ENCODE measurements around the gene PCDH9. TPM values are rescaled to one million over a fixed set of nuclear protein-coding genes. Genes with fewer than 3 reads are reported as not detected.

Gene PCDH9
- total RNA-seq, 1 experiment from 2014 or later, result not detected

DNA sequence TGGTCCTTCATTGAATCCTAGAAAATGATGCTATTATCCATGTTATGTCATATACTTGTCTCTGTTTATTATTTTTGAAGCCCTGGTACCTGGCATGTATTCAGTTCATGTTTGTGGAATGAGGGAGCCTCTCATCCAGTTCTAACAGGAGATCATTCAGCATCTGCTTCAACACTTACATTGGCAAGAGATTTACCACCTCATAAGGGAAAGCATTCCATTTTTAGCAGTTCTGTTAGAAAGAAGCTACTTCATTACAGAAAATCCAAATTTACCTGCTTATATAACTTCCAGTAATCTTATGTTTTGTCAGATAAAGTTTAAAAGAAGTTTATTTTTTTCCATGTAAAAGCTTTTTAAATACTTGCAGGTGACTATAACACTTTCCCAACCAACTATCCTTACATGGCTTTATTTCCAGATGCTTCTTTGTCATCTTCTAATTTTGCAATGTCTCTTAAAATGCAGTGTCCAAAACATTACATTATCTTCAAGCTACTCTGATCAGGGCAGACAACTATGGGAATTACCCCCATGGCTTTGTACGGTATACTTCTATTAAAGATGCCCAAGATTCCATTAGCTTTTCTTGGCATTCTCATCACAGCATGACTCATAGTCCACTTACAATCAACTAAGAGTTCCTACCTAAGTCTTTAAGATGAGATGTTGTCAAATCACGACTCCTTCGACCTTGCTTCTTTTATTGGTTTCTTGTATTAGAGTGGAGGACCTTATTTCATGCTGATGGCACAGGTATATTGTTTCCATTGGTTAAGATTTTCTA is 262.1 kb downstream of the PCDH9 start:
- no peak for DNase-seq (ENCODE audit: low spot score)
- in situ Hi-C loops (cut with HindIII; ENCODE audit: low sequenced_read_pairs), result no loop called here

DNA sequence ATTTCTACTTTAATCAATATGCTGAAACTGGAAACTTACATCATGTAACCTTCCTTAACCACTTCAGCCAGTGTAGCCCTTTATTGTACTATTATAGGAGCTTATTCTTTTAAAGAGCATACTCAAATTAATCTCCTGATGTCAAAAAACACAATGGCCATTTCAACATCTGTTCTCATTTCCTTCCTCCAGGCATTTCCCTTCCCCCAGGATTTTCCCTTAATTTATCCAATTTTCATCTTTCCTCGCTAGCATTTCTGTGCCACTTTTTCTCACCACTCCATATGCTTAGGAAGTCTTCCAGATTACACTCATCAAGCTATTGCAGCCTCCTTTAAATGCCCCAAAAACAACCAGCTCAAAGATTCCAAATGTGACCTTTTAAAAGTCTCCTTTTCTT is 265.0 kb downstream of the PCDH9 start:
- peak; percentile 12 for DNase-seq (ENCODE audit: low spot score)
- in situ Hi-C loops (cut with HindIII; ENCODE audit: low sequenced_read_pairs), result no loop called here

DNA sequence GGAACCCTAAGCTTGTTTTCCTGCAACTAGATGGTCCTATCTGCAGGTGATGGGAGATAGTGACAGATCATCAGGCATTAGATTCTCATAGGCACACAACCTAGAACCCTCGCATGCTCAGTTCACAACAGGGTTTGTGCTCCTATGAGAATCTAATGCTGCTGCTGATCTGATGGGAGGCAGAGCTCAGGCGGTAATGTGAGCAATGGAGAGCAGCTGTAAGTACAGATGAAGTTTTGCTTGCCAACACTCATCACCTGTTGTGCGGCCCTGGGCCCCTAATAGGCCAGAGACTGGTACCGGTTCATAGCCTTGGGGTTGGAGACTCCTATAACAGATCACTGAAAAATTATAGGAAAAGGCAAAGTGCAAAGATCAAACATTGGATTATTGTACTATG is 267.2 kb downstream of the PCDH9 start:
- DNase-seq (ENCODE audit: low spot score), result no peak
- in situ Hi-C loops (cut with HindIII; ENCODE audit: low sequenced_read_pairs), result no loop called here

DNA sequence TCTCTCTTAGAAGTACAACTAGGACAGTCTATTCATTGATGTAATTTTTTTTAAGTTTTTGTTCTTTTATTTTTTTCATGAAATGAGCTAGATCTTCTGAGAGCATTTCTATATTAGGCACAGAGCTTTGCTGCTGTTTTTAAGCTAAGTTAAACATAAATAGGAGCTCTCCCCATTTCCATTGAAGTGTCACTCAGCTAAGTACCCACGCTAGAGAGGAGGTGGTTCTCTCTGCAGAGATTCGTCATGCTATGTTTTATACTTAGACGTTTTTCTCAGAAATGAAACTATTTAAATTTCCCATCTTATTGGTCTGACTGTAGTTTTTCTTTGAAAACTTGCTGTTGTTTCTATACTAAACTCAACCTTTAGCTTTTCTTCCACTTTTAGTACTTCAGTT is 271.5 kb downstream of the PCDH9 start:
- in situ Hi-C loops (cut with HindIII; ENCODE audit: low sequenced_read_pairs), result no loop called here

DNA sequence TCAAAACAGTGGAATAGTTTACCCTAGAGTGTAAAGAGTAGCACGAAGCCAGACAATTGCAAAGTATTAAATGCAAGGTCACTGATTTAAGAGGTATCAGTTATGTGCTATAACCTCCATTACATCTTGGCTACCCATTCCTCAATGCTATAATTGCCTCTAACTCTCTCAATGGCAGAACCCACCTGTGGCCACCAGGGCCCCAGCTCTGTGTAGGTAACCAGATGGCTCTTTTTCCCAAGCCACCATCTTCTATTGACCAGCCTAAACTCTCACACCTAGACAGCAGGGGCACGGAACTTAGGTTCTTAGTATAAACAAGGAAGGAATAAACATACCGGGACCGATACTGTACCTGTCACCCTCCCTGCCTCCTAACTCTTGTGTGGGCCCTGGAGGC is 277.6 kb downstream of the PCDH9 start:
- in situ Hi-C loops (cut with HindIII; ENCODE audit: low sequenced_read_pairs), result no loop called here
- no peak for DNase-seq (ENCODE audit: low spot score)

More for the DNA sequence above, 271.5 kb downstream of the PCDH9 start:
- no peak for DNase-seq (ENCODE audit: low spot score)

DNA sequence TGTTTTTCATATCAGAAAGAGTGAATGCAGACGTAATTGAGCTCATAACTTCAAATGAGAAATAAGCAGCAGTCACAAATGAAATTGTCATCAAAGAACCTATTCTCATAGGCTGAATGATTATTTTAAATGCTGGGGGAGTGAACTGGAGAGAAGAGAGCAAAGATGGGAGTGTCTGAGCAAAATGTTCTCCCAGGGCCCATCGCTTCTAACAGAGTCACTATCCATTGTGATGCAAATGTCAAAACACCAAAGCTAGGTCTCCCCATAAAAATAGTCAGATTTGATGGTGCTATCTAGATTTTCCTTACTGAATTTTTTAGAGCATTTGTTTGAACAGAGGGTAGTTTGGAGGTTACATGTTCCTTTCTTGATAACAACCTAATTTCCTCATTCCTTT is 278.7 kb downstream of the PCDH9 start:
- no peak for DNase-seq (ENCODE audit: low spot score)
- in situ Hi-C loops (cut with HindIII; ENCODE audit: low sequenced_read_pairs), result no loop called here

DNA sequence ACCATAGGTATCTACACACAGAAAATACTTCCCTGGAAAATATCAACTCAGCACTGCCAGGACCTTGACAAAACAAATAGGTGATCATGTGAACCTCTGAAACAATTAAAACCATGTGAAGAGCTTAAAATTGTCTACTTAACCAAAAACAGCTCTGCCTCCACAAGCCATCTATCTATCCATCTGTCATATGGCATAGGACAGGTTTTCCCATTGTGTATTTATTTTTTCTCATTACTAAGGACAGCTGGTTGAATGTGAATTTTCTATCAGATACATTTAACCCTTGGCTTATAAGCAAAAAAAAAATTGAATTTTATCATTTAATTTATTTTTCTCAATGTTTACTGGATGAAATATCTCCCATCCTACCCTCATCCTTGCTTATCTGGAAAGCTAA is 279.5 kb downstream of the PCDH9 start:
- in situ Hi-C loops (cut with HindIII; ENCODE audit: low sequenced_read_pairs), result no loop called here
- DNase-seq (ENCODE audit: low spot score), result peak; percentile 19

DNA sequence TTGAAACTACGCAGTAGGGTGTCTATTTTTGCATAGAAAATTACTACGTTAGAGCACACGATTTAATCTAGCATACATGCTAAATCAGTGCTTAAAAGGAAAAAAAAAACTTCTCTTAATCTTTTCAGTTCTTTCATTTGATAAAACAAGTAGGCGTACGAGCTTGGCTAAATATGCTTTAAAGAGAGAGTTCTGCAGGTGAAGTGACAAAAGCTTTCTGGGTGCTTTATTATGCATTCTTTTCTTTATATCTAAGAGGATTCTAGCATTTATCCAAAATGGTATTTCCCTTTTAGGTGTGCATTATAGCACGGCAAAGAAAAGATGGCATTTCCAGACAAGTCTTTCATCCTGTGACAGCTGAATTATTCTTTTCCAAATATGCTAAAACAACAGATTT is 281.2 kb downstream of the PCDH9 start:
- in situ Hi-C loops (cut with HindIII; ENCODE audit: low sequenced_read_pairs), result no loop called here
- DNase-seq (ENCODE audit: low spot score), result no peak

DNA sequence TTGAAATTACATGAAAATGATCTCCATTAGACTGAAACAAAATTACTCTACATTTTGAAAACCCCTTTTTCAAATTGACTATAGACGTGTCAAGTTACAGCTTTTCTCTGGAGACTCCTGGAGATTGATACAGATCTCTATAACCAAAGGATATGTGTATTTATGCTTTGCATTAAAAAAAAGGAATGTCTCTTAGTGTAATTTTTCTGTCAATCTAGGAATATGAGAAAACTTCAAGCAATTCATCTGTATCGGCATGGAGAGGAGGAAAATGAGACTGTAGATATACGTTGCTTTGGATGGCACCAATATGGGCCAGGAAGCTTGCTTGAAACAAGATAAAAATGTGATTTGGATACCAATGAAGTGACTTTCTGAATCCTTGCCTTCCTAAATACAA is 286.6 kb downstream of the PCDH9 start:
- in situ Hi-C loops (cut with HindIII; ENCODE audit: low sequenced_read_pairs), result no loop called here
- DNase-seq (ENCODE audit: low spot score), result no peak

DNA sequence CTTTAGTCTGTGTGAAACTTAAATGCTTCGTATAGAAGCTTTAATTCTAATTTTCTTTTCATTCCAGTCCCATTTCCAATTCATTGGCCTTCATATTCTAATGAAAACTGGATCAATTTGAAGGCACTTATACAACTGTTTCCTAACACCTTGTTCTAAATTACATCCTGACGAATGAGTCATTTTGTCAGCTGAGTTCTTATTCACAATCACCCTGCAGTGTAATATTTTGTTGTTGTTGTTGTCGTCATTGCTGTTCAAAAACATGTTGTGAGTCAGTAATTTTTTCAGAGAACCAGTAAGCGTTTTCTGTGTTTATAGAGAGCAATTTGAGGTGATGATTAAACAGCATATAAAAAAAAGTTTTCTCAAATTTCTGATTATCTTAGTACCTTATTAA is 290.0 kb downstream of the PCDH9 start:
- no peak for DNase-seq (ENCODE audit: low spot score)
- in situ Hi-C loops (cut with HindIII; ENCODE audit: low sequenced_read_pairs), result no loop called here

DNA sequence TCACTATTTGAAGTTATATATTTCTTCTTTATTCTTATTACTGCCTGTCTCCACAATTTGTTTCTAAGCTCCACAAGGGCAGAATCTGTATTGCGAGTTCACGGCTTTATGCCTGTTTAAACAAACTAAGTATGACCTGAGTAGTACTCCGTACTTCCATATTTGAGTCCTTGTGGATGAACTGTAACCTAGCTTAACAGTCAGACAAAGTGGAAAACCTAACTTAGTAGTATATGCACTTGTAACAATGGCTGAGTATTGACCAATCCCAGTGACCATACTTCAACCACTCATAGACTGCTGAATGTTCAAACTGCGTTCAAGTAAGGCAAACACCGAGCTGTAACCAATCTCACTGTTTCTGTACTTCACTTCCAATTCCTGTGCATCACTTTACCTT is 292.7 kb downstream of the PCDH9 start:
- DNase-seq (ENCODE audit: low spot score), result no peak
- in situ Hi-C loops (cut with HindIII; ENCODE audit: low sequenced_read_pairs), result no loop called here

DNA sequence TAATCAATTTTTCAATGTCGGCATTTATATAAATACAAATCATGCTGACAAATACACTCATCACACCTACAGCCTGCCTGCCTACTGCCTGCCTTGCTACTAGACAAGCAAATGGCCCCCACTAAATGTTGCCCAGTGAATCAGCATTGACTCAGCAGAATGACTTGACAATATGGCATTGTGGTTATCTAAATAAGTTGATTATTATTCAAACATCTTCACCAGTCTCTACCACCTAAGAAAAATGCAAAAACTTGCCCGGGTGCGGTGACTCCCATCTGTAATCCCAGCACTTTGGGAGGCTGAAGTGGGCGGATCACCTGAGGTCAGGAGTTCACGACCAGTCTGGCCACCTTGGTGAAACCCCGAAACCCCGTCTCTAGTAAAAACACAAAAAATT is 296.1 kb downstream of the PCDH9 start:
- in situ Hi-C loops (cut with HindIII; ENCODE audit: low sequenced_read_pairs), result no loop called here
- DNase-seq (ENCODE audit: low spot score), result no peak

DNA sequence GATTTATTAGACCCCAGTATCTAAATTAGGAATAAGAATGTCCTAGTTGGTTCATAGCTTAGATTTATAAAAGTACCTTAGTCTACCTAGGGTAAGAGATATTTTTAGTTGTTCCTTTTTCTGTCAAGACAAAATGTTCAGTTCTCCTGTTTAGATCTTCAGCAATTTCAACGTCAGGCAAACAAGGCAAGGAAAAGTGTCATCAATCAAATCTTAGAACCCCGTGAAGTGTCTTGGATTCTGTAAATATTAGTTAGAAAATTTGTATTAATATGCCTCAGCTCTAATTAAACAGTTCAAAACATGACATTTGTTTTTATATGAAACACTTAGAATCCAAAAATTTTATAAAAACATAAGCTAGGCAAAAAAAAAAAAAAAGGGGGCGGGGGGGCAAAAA is 296.6 kb downstream of the PCDH9 start:
- DNase-seq (ENCODE audit: low spot score), result no peak

DNA sequence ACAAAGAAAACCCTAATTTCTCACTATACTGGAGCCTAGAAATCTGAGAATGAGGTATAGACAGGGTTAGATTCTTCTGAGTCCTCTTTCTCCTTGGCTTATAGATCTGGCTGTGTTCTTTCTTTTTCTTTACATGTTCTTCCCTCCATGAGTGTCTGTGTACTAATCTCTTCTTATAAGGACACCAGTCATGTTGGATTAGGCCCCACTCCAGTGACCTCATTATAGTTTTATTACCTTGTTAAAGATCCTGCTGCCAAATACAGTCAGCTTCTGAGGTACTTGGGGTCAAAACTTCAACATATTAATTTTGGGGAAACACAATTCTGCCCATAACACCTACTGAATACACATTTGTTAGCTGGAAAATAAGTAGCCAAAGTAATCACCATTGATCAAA is 302.6 kb downstream of the PCDH9 start:
- no peak for DNase-seq (ENCODE audit: low spot score)
- in situ Hi-C loops (cut with HindIII; ENCODE audit: low sequenced_read_pairs), result no loop called here

More for the DNA sequence above, 296.6 kb downstream of the PCDH9 start:
- in situ Hi-C loops (cut with HindIII; ENCODE audit: low sequenced_read_pairs), result no loop called here

DNA sequence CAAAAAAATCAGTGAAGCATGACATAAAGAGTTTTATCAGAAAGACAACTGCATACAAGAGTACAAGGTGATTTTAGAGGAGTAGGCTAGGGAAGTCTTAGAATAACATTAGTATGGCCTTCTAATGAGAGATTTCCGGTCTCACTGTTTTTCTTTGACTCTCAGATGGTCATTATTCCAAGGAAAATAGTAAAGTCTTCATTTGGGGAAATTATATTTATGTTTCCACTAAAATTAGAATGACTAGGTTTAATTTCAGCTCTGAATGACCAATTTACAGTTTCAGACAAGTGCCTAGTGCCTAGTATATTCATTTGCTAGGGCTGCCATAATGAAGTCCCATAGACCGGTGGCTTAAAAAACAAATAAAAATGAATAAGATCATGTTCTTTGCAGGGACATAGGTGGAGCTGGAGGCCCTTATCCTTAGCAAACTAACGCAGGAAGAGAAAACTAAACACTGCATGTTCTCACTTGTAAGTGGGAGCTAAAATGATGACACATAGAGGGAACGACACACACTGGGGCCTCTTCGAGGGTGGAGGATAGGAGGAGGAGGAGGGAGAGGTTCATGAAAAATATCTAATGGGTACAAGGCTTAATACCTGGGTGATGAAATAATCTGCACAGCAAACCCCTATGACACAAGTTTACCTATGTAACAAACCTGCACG is 303.1 kb downstream of the PCDH9 start:
- in situ Hi-C loops (cut with HindIII; ENCODE audit: low sequenced_read_pairs), result no loop called here

DNA sequence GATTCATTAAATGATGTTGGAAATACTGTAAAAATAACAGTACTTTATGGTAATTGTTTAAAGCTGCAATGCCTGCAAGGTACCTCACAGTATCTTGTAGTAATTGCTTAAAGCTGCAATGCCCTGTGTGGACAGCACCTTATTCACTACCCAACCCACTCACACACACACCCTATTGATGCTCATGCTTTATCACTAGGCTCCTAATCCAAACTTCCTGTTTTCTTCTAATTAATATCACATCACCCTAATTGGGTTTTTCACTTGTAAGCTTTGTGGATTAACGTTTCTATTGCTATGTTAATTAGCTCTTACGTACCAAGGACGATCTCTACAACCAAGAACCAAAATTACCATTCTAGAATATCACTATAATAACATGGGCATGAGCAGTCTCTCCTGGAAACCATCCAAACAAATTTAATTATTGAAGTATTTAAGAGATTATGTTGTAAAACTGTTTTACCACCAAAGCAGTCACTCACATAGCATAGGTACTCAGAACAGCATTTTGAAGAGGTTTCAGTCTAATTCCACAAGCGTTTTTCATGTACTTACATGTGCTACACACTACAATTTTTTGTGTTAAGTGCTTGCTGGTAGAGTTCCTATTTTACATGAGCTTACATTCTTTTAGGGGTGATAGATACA is 303.8 kb downstream of the PCDH9 start:
- in situ Hi-C loops (cut with HindIII; ENCODE audit: low sequenced_read_pairs), result no loop called here
- DNase-seq (ENCODE audit: low spot score), result no peak

More for the DNA sequence above, 303.1 kb downstream of the PCDH9 start:
- DNase-seq (ENCODE audit: low spot score), result no peak

DNA sequence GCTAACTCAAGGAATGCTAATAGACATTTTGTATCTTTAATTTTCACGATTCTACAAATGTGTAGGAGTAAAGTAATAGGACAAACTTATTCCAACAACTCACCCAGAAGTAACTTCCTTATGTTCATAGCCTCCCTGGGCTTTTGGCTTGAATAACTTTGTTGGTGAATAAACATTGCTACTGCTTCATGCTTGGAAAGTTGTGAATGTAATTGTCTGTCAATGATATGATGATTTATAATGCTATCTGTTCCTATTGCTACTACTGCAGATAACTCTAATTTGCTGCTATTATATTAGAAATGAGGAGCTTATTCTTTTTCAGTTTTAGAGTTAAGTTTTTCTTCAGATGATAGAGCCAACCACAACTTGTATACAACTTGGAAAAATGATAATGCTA is 307.7 kb downstream of the PCDH9 start:
- DNase-seq (ENCODE audit: low spot score), result no peak
- in situ Hi-C loops (cut with HindIII; ENCODE audit: low sequenced_read_pairs), result no loop called here

DNA sequence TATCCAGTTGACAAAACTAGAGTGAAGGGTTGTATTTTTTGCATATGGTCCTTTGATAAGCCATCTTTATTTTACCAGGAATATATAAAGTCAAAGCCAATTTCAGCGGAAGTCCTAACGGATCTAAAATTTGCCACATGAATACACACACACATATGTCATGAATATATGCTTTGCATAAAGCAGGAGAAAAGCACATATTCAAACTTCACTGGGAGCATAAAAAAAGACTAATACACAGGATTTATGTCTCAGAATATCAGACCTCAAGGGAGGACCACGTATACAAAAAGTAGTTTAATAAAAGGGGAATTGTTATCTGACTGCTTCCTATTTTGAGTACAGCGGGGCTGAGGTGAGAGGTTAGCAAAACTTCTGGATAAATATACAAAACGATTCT is 308.7 kb downstream of the PCDH9 start:
- in situ Hi-C loops (cut with HindIII; ENCODE audit: low sequenced_read_pairs), result no loop called here
- no peak for DNase-seq (ENCODE audit: low spot score)

DNA sequence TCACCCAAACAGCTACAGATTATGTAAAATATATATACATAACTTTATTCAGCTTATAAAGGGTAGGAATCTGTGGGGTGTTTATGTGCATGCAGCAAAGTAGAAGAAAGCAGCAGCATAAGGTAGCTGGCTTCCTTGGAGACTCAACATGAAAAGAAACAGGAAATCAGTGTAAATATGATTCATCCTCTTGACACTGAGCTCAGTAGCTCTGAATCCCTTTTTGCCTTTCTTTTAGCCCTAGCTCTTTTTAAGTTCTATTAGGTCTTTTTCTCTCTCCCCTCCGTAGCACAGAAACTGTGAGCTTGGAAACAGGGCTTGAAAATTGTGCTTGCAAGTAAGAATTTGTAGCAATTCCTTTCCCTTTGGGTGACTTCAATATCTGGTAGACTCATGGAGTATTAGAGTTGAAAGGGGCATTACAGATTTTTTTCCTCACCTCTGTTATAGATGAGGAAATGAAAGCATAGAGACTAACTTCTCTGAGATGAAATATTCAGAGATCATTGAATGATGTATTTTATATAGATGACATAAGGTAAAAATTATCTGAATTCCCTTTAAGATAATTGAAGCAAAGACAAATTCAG is 314.4 kb downstream of the PCDH9 start:
- in situ Hi-C loops (cut with HindIII; ENCODE audit: low sequenced_read_pairs), result no loop called here
- no peak for DNase-seq (ENCODE audit: low spot score)

DNA sequence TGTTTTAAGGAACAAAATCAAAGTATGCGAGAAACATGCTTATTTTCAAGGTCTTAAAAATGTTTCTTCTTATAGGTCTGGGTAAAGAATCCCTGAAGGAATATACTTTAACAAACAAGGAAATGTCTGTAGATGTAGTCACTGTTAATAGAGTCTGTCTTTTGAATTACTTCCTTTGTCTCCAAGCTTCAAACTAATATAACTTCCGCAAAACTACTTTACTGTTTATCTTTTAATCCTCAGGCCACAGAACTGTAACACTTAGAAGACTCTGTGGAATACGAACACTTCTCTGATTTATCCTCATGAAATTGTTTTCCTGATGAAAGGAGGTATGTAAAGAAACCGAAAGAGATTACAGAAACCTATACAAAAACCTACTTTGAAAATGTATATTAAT is 316.0 kb downstream of the PCDH9 start:
- in situ Hi-C loops (cut with HindIII; ENCODE audit: low sequenced_read_pairs), result no loop called here
- no peak for DNase-seq (ENCODE audit: low spot score)

Measured in G401 (cell line).